HG03571 (cell line): ENCODE results near the gene RBMX.
"Not testable (repeated sequence)": the region's sequence is repeated elsewhere in the genome, so short reads cannot be mapped to it uniquely, and the experiment has no call there.

ENCODE experiments used
- ATAC-seq: cut with Tn5 transposase; IDR thresholded peaks from one replicate; pipeline ENCODE4 v1.9.1; 2021; ENCODE audit not compliant: unreplicated experiment

RBMX gene

GRCh38 chrX:136880452-136881013 is at the start of gene RBMX:
Gene RBMX, minus strand, starts transcription at chrX:136880725. Its CDS starts 1,298 bp downstream, at chrX:136879427.
- peak; percentile 94 for ATAC-seq

DNA sequence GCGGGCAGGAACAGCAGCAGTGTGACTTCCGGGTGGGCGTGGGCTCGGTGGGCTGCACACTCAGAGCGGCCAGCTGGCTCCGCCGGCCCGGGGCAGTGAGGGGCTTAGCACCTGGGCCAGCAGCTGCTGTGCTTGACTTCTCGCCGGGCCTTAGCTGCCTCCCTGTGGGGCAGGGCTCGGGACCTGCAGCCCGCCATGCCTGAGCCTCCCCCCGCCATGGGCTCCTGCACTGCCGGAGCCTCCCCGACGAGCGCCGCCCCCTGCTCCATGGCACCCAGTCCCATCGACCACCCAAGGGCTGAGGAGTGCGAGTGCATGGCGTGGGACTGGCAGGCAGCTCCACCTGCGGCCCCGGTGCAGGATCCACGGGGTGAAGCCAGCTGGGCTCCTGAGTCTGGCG is 40.9 kb upstream of the RBMX start:
- not testable (repeated sequence) for ATAC-seq

DNA sequence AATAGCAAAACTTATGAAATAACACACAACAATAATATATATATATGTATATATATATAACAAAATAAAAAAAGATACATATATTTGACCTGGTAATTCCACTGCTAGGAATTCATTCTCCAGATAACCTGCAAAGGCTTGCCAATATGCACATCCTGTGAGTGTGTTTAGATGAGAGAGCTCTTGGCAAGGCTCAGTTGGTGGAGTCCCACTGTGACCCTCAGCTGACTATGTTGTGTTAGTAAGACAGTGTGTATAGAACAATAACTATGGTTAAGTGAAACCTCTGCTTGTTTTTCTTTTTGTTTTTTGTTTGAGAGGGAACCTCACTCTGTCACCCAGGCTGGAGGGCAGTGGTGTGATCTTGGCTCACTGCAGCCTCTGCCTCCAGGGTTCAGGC is 39.5 kb upstream of the RBMX start:
- no peak for ATAC-seq

- no peak for ATAC-seq
Measured at GRCh38 chrX:136916827-136917226, 36.3 kb upstream of the RBMX start.

DNA sequence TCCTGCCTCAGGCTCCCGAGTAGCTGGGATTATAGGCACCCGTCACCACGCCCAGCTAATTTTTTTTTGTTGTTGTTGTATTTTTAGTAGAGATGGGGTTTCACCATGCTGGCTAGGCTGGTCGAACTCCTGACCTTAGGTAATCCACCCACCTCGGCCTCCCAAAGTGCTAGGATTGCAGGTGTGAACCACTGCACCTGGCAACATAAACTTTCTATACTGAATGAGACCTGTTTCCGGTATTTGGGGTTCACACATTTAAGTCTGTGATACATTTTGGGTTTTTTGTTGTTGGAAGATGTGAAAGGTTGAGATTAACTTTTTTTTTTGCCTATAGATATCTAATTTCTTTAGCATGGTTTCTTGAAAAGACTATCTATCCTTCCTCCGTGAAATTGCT is 31.1 kb upstream of the RBMX start:
- ATAC-seq = not testable (repeated sequence)

GRCh38 chrX:136911253-136911652 is 30.7 kb upstream of the RBMX start:
- ATAC-seq = no peak

DNA sequence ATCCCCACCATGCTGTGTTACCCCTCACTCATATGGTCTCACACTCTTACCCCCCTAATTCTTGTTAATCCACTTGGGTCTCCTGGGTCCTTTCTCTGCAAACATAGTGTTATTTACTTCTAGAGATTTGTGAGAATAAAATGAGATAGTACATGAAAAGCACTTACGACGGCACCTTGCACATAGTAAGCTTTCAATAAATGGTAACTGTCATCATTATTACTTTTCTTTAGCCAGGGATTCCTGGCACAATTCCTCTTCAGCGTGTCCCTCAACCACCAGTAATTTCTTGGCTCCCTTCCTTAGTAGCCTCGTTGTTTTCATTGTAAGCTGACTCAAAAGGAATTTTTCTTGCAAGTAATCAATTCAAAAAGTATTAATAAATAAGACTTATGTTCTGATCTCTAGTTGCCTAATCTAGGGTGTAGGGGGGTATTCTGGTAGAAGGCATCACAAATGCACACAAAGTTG is 30.1 kb upstream of the RBMX start:
- no peak for ATAC-seq

GRCh38 chrX:136909706-136910564 is 29.4 kb upstream of the RBMX start:
- peak; percentile 66 for ATAC-seq

GRCh38 chrX:136909119-136909705 is 28.7 kb upstream of the RBMX start:
- ATAC-seq = peak; percentile 53

- no peak for ATAC-seq
Measured at GRCh38 chrX:136907621-136908020, 27.1 kb upstream of the RBMX start.

GRCh38 chrX:136906921-136907510 is 26.5 kb upstream of the RBMX start:
- no peak for ATAC-seq

DNA sequence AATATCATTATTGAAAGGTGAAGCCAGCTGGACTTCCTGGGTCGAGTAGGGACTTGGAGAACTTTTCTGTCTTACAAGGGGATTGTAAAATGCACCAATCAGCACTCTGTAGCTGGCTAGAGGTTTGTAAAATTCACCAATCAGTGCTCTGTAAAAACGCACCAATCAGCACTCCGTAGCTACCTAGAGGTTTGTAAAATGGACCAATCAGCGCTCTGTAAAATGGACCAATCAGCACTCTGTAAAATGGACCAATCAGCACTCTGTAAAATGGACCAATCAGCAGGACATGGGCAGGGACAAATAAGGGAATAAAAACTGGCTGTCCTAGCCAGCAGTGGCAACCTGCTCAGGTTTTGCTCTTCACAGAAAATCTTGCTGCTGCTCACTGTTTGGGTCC is 23.5 kb upstream of the RBMX start:
- not testable (repeated sequence) for ATAC-seq

- not testable (repeated sequence) for ATAC-seq
Measured at GRCh38 chrX:136900071-136900470, 19.5 kb upstream of the RBMX start.

DNA sequence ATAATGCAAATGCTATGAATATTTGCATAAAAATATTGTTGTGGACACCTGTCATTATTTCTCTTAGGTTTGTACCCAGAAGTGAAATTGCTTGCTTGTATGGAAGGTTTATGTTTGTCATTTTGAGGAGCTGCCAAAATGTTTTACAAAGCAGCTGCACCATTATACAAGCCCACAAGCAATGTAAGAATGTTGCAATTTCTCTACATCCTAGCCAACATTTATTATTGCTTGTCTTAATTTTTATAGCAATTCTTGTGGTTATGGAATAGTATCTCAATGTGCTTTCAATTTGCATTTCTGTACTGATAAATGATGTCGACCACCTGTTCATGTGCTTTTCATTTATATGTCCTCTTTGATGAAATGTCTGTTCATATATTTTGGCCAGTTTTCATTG is 18.7 kb upstream of the RBMX start:
- no peak for ATAC-seq

- not testable (repeated sequence) for ATAC-seq
Measured at GRCh38 chrX:136898752-136899151, 18.2 kb upstream of the RBMX start.

GRCh38 chrX:136896121-136896914 is 15.8 kb upstream of the RBMX start:
- ATAC-seq = no peak

- ATAC-seq = no peak
Measured at GRCh38 chrX:136892412-136892811, 11.9 kb upstream of the RBMX start.

GRCh38 chrX:136890596-136890995 is 10.1 kb upstream of the RBMX start:
- ATAC-seq = not testable (repeated sequence)

DNA sequence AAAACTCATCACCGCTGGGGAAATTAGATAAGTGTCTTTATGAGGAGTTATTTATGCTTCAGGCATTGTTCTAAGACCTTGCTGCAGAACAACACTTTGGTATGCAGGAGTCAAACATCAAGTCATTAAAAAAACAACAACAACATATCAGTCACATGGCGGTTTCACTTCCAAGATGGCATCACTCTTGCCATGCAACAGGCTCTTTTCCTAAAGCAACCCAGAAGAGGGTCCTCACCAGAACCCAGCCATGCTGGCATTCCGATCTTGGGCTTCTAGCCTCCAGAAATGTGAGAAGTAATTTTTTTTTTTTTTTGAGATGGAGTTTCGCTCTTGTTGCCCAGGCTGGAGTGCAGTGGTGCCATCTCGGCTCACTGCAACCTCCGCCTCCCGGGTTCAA is 8.7 kb upstream of the RBMX start:
- ATAC-seq = no peak

DNA sequence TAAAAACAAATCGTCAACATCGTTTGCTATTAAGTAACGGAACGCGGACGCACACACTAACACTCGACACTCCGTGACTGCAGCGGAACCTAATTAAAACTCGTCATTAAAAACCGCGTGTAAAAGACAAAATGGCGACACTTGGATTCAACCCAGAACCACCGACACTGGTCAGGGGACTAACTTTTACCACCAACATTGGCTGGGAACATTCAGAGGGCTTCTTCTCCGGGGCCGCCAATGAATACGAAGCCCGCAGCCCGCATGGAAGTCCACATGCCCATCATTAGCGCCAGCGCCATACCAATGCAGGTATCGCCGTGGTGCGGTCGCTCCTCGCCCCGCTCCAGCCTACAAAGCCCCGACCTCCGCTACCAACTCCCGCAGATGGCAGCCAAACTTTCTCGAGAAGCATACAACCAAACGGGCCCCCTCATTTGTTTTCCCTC is 498 bp downstream of the RBMX start:
- ATAC-seq = peak; percentile 21
